AG04450 (cell line): ENCODE results near the gene TGOLN2. TPM values are rescaled to one million over a fixed set of nuclear protein-coding genes. Genes with fewer than 3 reads are reported as not detected.

Source experiments
- CTCF ChIA-PET: fragments of 300-600, 350-600 bp; formaldehyde crosslinking; extraction: SDS; loops from one replicate; lab custom pipeline; 2022; ENCODE audit warnings: antibody characterized with exemption, inconsistent platforms; lab: Charles Lee
- POLR2A ChIA-PET: fragments of 350-600 bp; formaldehyde crosslinking; extraction: SDS; loops from one replicate; lab custom pipeline; 2021; ENCODE audit warnings: antibody characterized with exemption, inconsistent platforms; lab: Yijun Ruan, JAX
- DNase-seq: peaks from one replicate; pipeline ENCODE4 v3.0.0-alpha.2; 2011; ENCODE audit warnings: low read depth, low spot score
- H3K27ac ChIP-seq: one replicate; pipeline ENCODE4 v1.5.1; 2012; ENCODE audit warnings: low read depth, low read length, control low read depth
- H3K27me3 ChIP-seq: one replicate; pipeline ENCODE4 v1.6.0; 2012; ENCODE audit warnings: low read length; ENCODE audit not compliant: control insufficient read depth, insufficient read depth
- H3K4me3 ChIP-seq: 2 replicates; pipeline ENCODE4 v1.5.1; 2011; ENCODE audit warnings: mild to moderate bottlenecking, low read depth, low read length, control low read depth
- H3K9me3 ChIP-seq: 2 replicates; pipeline ENCODE4 v1.5.1; 2012; ENCODE audit warnings: low read length; ENCODE audit not compliant: control insufficient read depth, insufficient read depth
- polyA minus RNA-seq: library from RNA; depleted of rRNA, polyadenylated mRNA; stranded (reverse); fragments of >200 nt; gene quantifications from 2 replicates; pipeline ENCODE4 v1.2.3, GENCODE V29; 2011; rRNA and poly(A)+ RNA removed
- polyA plus RNA-seq: library from polyadenylated mRNA; depleted of rRNA; stranded (reverse); fragments of >200 nt; gene quantifications from 2 replicates; pipeline ENCODE4 v1.2.3, GENCODE V29; 2011; rRNA removed
- TF ChIP-seq, protein P1 (sequence below): IDR thresholded peaks from 2 replicates; pipeline ENCODE4 v1.5.1; 2011; ENCODE audit warnings: low read depth, low read length, control low read depth, inconsistent platforms

Gene TGOLN2
- polyA plus RNA-seq (121 and 155 TPM in 2 replicates), polyA minus RNA-seq (69.4 and 78.0 TPM in 2 replicates)

DNA sequence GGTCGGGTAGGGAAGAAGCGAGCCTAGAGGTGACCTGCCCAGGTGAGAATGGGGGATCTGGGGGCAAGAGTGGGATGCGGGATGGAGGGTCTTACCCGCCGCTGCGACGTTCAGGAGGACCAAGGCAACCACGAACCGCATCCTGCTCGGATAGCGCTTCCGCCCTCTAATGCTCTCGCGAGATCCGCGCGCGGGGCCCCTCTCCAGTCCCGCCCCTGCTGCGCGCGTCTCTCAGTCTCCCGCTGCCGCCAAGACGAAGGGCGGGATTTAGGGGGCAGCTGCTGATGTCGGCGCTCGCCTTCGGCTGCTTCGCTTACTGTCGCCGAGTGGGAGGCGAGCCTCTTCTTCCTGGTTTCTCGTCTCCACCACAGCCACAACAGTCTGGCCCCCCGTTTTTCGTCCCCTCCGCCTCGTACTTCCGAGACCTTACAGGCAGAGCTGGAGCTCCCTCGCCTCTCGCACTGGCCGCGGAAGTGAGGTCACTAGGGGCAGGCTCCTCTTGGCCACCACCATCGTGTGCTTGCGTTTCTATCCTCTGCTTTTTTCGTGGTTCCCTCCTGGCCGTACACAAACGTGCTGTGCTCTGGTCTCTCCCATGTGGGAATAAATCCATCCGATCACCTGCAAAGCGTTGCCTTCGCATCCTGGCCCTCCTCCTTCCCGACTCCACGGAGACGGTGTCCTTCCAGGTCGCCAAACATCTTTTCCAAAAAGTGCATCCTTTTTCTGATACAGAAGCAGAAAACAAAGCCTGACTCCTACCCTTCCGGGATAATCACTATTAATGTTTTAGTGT, at the start of gene TGOLN2:
Gene TGOLN2, minus strand, starts transcription at position 168 of the 796 bp plus-strand sequence. Its CDS starts 27 bp downstream, at position 141.
- ChIA-PET CTCF (interaction anchor here (0.7 to 1.0 kb wide), 2 partner anchors 10 to 223 kb away, joined by 3 read pairs; no protein-coding TSS in a partner anchor), POLR2A (interaction anchor here (0.8 to 3.5 kb wide), 9 partner anchors 16 to 284 kb away, joined by 3 to 18 read pairs (median 6); partner anchors contain the start of genes C2orf68, ELMOD3, MAT2A and RETSAT)
- peak; percentile 66 for DNase-seq
- TF ChIP-seq, protein P1, sequence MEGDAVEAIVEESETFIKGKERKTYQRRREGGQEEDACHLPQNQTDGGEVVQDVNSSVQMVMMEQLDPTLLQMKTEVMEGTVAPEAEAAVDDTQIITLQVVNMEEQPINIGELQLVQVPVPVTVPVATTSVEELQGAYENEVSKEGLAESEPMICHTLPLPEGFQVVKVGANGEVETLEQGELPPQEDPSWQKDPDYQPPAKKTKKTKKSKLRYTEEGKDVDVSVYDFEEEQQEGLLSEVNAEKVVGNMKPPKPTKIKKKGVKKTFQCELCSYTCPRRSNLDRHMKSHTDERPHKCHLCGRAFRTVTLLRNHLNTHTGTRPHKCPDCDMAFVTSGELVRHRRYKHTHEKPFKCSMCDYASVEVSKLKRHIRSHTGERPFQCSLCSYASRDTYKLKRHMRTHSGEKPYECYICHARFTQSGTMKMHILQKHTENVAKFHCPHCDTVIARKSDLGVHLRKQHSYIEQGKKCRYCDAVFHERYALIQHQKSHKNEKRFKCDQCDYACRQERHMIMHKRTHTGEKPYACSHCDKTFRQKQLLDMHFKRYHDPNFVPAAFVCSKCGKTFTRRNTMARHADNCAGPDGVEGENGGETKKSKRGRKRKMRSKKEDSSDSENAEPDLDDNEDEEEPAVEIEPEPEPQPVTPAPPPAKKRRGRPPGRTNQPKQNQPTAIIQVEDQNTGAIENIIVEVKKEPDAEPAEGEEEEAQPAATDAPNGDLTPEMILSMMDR, result no peak; the same call in 1 of the 2 replicates
- no peaks in the 10 kb centered on the region for H3K27me3 ChIP-seq
- H3K4me3 ChIP-seq, result peak within 1 kb of the TSS; percentile 82
- no peaks in the 10 kb centered on the region for H3K9me3 ChIP-seq
- peak within 1 kb of the TSS; percentile 80 for H3K27ac ChIP-seq

DNA sequence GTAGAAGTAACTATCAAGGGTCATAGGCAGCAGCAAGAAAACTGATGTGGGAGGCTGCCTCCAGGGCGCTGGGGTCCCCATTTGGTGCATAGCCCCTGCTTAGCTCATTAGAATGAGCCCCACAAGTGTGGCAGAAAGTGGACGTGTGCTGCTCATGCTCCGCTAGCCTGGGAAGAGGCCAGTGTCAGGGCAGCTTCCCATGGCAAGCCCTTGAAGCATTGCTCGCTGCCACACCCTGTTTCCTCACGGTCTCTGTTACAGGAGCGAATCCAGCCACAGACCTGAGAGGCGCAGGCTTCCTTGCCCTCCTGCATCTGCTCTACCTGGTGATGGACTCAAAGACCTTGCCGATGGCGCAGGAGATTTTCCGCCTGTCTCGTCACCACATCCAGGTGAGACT, 49.3 kb upstream of the TGOLN2 start:
- ChIA-PET POLR2A (interaction anchor here (0.5 to 0.7 kb wide), 2 partner anchors 130 to 140 kb away, joined by 3 read pairs; no protein-coding TSS in a partner anchor), CTCF (no interaction called here)
- no peak for DNase-seq
- H3K27ac ChIP-seq, result no peak overlapping the region
- no peak overlapping the region for H3K4me3 ChIP-seq
- H3K9me3 ChIP-seq, result peaks cover 4% of the 10 kb centered on the region
- TF ChIP-seq, protein P1, result no peak
- no peaks in the 10 kb centered on the region for H3K27me3 ChIP-seq

DNA sequence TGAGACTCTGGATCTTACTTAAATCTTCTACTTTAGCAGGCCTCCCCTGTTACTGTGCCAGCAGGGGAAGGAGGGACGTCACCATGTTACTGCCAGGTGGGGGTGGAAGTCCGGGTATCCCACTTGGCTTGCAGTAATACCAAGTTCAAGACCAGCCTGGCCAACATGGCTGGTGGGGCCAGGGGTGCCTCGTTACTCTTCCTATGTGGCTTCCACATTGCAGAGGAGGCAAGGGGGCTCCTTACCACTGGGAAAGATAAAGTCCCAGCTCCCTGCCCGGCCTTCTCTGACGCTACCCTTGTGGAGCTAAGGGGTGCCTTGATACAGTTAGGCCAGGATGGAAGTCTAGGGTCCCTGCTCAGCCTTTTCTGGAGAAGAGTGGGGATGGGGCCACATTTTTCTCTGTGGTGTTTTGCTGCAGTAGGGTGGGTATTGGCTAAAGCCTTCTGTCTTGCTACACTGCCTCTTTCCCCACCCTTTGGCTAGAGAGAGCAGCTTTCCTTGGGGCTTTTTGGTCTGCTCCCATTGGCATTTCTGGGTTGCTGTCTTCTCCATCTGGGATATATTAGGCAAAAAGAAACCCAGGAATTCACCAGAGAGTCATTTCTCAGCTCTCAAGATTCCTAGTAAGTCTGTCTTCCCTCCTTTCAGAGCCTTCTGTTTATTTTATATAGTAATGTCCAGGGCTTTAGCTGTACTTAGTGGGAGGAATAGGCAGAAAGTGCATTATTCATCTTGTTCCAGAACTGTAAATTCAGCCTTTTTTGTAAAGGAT, 48.7 kb upstream of the TGOLN2 start:
- TF ChIP-seq, protein P1, result no peak
- CTCF ChIA-PET, result no interaction called here
- POLR2A ChIA-PET, result interaction anchor here (0.5 to 0.7 kb wide), 2 partner anchors 130 to 140 kb away, joined by 3 read pairs; no protein-coding TSS in a partner anchor
- Histone ChIP-seq H3K9me3 (peaks cover 4% of the 10 kb centered on the region), H3K4me3 (no peak overlapping the region), H3K27ac (peak overlapping the region; percentile 52), H3K27me3 (no peaks in the 10 kb centered on the region)
- DNase-seq, result peak; percentile 24

DNA sequence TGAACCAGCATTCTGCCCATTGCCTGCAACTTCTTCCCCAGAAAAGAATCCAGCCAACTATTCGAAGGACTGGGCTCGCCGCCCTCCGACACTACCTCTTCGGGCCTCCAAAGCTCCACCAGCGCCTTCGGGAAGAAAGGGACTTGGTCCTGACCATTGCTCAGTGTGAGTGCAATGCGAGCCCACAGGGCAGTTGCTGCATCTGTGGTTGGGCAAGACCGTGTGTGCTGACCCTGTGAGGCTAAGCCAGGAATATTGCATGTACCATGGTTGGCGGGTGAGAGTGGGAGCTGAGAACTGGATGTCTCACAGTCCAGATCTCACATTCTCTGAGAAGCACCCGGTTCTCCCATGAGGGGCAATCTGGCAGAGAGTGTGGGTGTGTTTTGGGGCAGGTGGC, 43.3 kb upstream of the TGOLN2 start:
- no peaks in the 10 kb centered on the region for H3K9me3 ChIP-seq
- CTCF ChIA-PET, result interaction anchor here (1.0 kb wide), 1 partner anchor 185 kb away, joined by 3 read pairs; no protein-coding TSS in a partner anchor
- TF ChIP-seq, protein P1, result no peak
- no peaks in the 10 kb centered on the region for H3K27me3 ChIP-seq
- H3K27ac ChIP-seq, result no peak overlapping the region
- no peak for DNase-seq
- H3K4me3 ChIP-seq, result no peak overlapping the region
- POLR2A ChIA-PET, result interaction anchor here (1.3 kb wide), 1 partner anchor 168 kb away, joined by 4 read pairs; the partner anchor contains the start of gene MAT2A
